Neural cell (in vitro differentiated cells): ENCODE data around the gene NASP. TPM values are rescaled to one million over a fixed set of nuclear protein-coding genes. Genes with fewer than 3 reads are reported as not detected.

Experiments used
- H2AFZ ChIP-seq: fragments of 200-600, 300-800 bp; sonication (generic), shearing (Covaris generic); 2 replicates; pipeline ENCODE4 v1.6.0; 2014; ENCODE audit warnings: low read depth, mild to moderate bottlenecking, antibody characterized with exemption, low read length, moderate library complexity
- H3F3A ChIP-seq: fragments of 200-600 bp; shearing (Covaris generic); 2 replicates; pipeline ENCODE4 v1.6.1; 2016; ENCODE audit warnings: mild to moderate bottlenecking, moderate library complexity, mixed read lengths, antibody characterized with exemption, low read length; ENCODE audit not compliant: insufficient read depth, poor library complexity, severe bottlenecking
- H3K27ac ChIP-seq: fragments of 200-600, 300-800 bp; sonication (generic), shearing (Covaris generic); 2 replicates; pipeline ENCODE4 v1.5.1; 2014; ENCODE audit warnings: mild to moderate bottlenecking, low read length, moderate library complexity
- H3K27me3 ChIP-seq: fragments of 300-800, 200-600 bp; sonication (generic), shearing (Covaris generic); 2 replicates; pipeline ENCODE4 v1.6.0; 2014; ENCODE audit warnings: mild to moderate bottlenecking, low read depth, low read length, moderate library complexity; ENCODE audit not compliant: insufficient read depth
- H3K36me3 ChIP-seq: fragments of 300-800, 200-600 bp; sonication (generic), shearing (Covaris generic); 2 replicates; pipeline ENCODE4 v1.5.1; 2014; ENCODE audit warnings: mild to moderate bottlenecking, antibody characterized with exemption, low read length, moderate library complexity; ENCODE audit not compliant: insufficient read depth
- H3K4me2 ChIP-seq: fragments of 300-800, 200-600 bp; sonication (generic), shearing (Covaris generic); 2 replicates; pipeline ENCODE4 v1.6.0; 2014; ENCODE audit warnings: mild to moderate bottlenecking, low read length
- H3K4me3 ChIP-seq: fragments of 300-800, 200-600 bp; sonication (generic), shearing (Covaris generic); 2 replicates; pipeline ENCODE4 v1.5.1; 2014; ENCODE audit warnings: mild to moderate bottlenecking, low read length, moderate library complexity
- H3K79me2 ChIP-seq: fragments of 200-600 bp; shearing (Covaris generic); replicated peaks from 2 replicates; pipeline ENCODE4 v1.6.0; 2014; ENCODE audit warnings: mild to moderate bottlenecking, low read length, moderate library complexity; ENCODE audit not compliant: insufficient read depth
- H3K9ac ChIP-seq: fragments of 300-800, 200-600 bp; sonication (generic), shearing (Covaris generic); 2 replicates; pipeline ENCODE4 v1.6.1; 2016; ENCODE audit warnings: mild to moderate bottlenecking, low read length, mixed read lengths
- H3K9me2 ChIP-seq: fragments of 200-600 bp; shearing (Covaris generic); 2 replicates; pipeline ENCODE4 v1.6.1; 2016; ENCODE audit warnings: mild to moderate bottlenecking, low read length, mixed read lengths; ENCODE audit not compliant: insufficient read depth
- H3K9me3 ChIP-seq: fragments of 200-600, 300-800 bp; sonication (generic), shearing (Covaris generic); 2 replicates; pipeline ENCODE4 v1.6.1; 2016; ENCODE audit warnings: mild to moderate bottlenecking, mixed run types, low read length, moderate library complexity, mixed read lengths
- H4K20me1 ChIP-seq: fragments of 200-600 bp; shearing (Covaris generic); 2 replicates; pipeline ENCODE4 v1.6.1; 2016; ENCODE audit warnings: mild to moderate bottlenecking, mixed run types; ENCODE audit not compliant: insufficient read depth
- EP300 ChIP-seq: fragments of 450-650 bp; conservative IDR thresholded peaks from 2 replicates; pipeline ENCODE4 v1.6.1; 2014; ENCODE audit warnings: antibody characterized with exemption, mild to moderate bottlenecking, moderate library complexity; ENCODE audit not compliant: poor library complexity, severe bottlenecking
- EZH2 ChIP-seq: fragments of 200-600, 300-800 bp; shearing (Covaris generic), sonication (generic); IDR thresholded peaks from 2 replicates; pipeline ENCODE4 v1.6.1; 2014; ENCODE audit warnings: antibody characterized with exemption, low read length, borderline replicate concordance, mild to moderate bottlenecking; ENCODE audit not compliant: insufficient read depth, poor library complexity, severe bottlenecking
- MXI1 ChIP-seq: fragments of 450-650 bp; conservative IDR thresholded peaks from 2 replicates; pipeline ENCODE4 v1.6.1; 2014; ENCODE audit warnings: antibody characterized with exemption, mild to moderate bottlenecking; ENCODE audit not compliant: poor library complexity, severe bottlenecking
- POLR2AphosphoS5 ChIP-seq: IDR thresholded peaks from 2 replicates; pipeline ENCODE4 v1.6.1; 2012
- RAD21 ChIP-seq: fragments of 450-650 bp; conservative IDR thresholded peaks from 2 replicates; pipeline ENCODE4 v1.6.1; 2014; ENCODE audit warnings: antibody characterized with exemption, mild to moderate bottlenecking, moderate library complexity
- SMC3 ChIP-seq: fragments of 450-650 bp; conservative IDR thresholded peaks from 2 replicates; pipeline ENCODE4 v1.6.1; 2014; ENCODE audit warnings: antibody characterized with exemption, mild to moderate bottlenecking, moderate library complexity; ENCODE audit not compliant: poor library complexity
- TAF1 ChIP-seq: IDR thresholded peaks from 2 replicates; pipeline ENCODE4 v1.6.1; 2012; ENCODE audit warnings: low read depth
- polyA minus RNA-seq: library from RNA; depleted of rRNA, polyadenylated mRNA; stranded (reverse); fragments of >200 nt; gene quantifications from 2 replicates; pipeline ENCODE4 v1.2.3, GENCODE V29; 2014
- polyA plus RNA-seq: library from polyadenylated mRNA; depleted of rRNA; stranded (reverse); fragments of >200 nt; gene quantifications from 2 replicates; pipeline ENCODE4 v1.2.3, GENCODE V29; 2014
- TF ChIP-seq, protein P1 (sequence below): fragments of 450-650 bp; IDR thresholded peaks from 2 replicates; pipeline ENCODE4 v1.5.1; 2014; ENCODE audit warnings: antibody characterized with exemption, mild to moderate bottlenecking, moderate library complexity; ENCODE audit not compliant: poor library complexity, severe bottlenecking
- TF ChIP-seq, protein P2 (sequence below): IDR thresholded peaks from 2 replicates; pipeline ENCODE4 v1.6.1; 2012; ENCODE audit warnings: borderline replicate concordance

The NASP gene, protein sequence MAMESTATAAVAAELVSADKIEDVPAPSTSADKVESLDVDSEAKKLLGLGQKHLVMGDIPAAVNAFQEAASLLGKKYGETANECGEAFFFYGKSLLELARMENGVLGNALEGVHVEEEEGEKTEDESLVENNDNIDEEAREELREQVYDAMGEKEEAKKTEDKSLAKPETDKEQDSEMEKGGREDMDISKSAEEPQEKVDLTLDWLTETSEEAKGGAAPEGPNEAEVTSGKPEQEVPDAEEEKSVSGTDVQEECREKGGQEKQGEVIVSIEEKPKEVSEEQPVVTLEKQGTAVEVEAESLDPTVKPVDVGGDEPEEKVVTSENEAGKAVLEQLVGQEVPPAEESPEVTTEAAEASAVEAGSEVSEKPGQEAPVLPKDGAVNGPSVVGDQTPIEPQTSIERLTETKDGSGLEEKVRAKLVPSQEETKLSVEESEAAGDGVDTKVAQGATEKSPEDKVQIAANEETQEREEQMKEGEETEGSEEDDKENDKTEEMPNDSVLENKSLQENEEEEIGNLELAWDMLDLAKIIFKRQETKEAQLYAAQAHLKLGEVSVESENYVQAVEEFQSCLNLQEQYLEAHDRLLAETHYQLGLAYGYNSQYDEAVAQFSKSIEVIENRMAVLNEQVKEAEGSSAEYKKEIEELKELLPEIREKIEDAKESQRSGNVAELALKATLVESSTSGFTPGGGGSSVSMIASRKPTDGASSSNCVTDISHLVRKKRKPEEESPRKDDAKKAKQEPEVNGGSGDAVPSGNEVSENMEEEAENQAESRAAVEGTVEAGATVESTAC
- 177 and 179 TPM in 2 replicates for polyA plus RNA-seq
- polyA minus RNA-seq = 98.1 and 113 TPM in 2 replicates

DNA sequence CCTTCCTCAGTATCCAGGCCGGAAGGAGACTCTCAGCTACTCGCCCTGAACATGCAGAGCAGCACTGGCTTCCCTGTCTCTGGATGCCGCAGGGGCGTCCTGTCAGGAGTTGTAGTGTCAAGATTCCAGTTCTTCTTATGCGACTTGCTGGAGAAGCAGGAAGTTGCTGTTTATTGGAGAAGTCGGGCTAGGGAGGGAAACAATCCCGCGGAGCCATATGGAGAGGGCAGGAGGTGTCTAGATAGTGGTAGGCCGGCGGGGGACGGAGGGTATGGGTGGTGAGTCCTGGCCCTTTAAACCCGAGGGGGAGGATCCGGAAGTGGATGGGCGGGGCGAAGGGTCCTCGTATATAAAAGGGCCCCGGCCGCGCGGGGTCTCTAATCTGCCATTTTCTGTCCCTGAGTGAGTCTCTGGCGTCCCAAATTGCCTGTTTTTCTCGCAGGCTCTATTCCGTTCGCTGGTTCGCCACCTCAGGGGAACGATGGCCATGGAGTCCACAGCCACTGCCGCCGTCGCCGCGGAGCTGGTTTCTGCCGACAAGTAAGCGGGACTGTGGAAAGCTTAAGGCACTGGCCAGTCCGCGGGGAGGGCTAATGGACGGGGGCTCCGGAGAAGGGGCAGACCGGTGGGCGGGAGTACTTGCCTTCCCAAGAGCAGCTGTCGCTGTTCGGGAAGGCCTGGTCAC lies at the start of gene NASP:
NASP (plus strand) TSS at position 376 of the 685 bp plus-strand sequence; CDS start at position 482, 106 bp downstream.
- peak within 1 kb of the TSS; percentile 86 for H3K4me3 ChIP-seq
- H3K27ac ChIP-seq = peak within 1 kb of the TSS; percentile 93
- H4K20me1 ChIP-seq = peaks cover 2% of the 10 kb centered on the region
- TF ChIP-seq, protein P1, sequence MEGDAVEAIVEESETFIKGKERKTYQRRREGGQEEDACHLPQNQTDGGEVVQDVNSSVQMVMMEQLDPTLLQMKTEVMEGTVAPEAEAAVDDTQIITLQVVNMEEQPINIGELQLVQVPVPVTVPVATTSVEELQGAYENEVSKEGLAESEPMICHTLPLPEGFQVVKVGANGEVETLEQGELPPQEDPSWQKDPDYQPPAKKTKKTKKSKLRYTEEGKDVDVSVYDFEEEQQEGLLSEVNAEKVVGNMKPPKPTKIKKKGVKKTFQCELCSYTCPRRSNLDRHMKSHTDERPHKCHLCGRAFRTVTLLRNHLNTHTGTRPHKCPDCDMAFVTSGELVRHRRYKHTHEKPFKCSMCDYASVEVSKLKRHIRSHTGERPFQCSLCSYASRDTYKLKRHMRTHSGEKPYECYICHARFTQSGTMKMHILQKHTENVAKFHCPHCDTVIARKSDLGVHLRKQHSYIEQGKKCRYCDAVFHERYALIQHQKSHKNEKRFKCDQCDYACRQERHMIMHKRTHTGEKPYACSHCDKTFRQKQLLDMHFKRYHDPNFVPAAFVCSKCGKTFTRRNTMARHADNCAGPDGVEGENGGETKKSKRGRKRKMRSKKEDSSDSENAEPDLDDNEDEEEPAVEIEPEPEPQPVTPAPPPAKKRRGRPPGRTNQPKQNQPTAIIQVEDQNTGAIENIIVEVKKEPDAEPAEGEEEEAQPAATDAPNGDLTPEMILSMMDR = no peak
- TF ChIP-seq EP300 (peak; percentile 32), EZH2 (no peak), POLR2AphosphoS5 (peak; percentile 94), RAD21 (no peak), MXI1 (peak; percentile 44), SMC3 (peak; percentile 19), TAF1 (peak; percentile 88)
- TF ChIP-seq, protein P2, sequence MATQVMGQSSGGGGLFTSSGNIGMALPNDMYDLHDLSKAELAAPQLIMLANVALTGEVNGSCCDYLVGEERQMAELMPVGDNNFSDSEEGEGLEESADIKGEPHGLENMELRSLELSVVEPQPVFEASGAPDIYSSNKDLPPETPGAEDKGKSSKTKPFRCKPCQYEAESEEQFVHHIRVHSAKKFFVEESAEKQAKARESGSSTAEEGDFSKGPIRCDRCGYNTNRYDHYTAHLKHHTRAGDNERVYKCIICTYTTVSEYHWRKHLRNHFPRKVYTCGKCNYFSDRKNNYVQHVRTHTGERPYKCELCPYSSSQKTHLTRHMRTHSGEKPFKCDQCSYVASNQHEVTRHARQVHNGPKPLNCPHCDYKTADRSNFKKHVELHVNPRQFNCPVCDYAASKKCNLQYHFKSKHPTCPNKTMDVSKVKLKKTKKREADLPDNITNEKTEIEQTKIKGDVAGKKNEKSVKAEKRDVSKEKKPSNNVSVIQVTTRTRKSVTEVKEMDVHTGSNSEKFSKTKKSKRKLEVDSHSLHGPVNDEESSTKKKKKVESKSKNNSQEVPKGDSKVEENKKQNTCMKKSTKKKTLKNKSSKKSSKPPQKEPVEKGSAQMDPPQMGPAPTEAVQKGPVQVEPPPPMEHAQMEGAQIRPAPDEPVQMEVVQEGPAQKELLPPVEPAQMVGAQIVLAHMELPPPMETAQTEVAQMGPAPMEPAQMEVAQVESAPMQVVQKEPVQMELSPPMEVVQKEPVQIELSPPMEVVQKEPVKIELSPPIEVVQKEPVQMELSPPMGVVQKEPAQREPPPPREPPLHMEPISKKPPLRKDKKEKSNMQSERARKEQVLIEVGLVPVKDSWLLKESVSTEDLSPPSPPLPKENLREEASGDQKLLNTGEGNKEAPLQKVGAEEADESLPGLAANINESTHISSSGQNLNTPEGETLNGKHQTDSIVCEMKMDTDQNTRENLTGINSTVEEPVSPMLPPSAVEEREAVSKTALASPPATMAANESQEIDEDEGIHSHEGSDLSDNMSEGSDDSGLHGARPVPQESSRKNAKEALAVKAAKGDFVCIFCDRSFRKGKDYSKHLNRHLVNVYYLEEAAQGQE = peak; percentile 81
- peak within 1 kb of the TSS; percentile 72 for H3K4me2 ChIP-seq
- H3K9ac ChIP-seq = peak within 1 kb of the TSS; percentile 96
- no peaks in the 10 kb centered on the region for H3K27me3 ChIP-seq
- peak within 1 kb of the TSS; percentile 99 for H2AFZ ChIP-seq
- no peaks in the 10 kb centered on the region for H3K36me3 ChIP-seq
- no peaks in the 10 kb centered on the region for H3K9me2 ChIP-seq
- H3F3A ChIP-seq = no peaks in the 10 kb centered on the region
- H3K9me3 ChIP-seq = no peaks in the 10 kb centered on the region
- H3K79me2 ChIP-seq = peaks cover 31% of the 10 kb centered on the region
